AG04449 (cell line): ENCODE measurements around the gene AKAP6.

Experiments
- CTCF ChIA-PET: fragments of 350-600 bp; formaldehyde crosslinking; extraction: SDS; loops from one replicate; lab custom pipeline; 2021; ENCODE audit warnings: antibody characterized with exemption; lab: Yijun Ruan, JAX
- POLR2A ChIA-PET: fragments of 400-600, 350-600 bp; formaldehyde crosslinking; extraction: SDS; loops from one replicate; lab custom pipeline; 2020; ENCODE audit warnings: antibody characterized with exemption, inconsistent platforms; lab: Yijun Ruan, JAX
- DNase-seq: peaks from one replicate; pipeline ENCODE4 v3.0.0-alpha.2; 2010; ENCODE audit warnings: low read depth, low spot score
- H3K4me3 ChIP-seq: 2 replicates; pipeline ENCODE4 v1.5.1; 2011; ENCODE audit warnings: low read depth, mild to moderate bottlenecking, control low read depth, low read length
- CTCF ChIP-seq: IDR thresholded peaks from one replicate; pipeline ENCODE4 v1.5.1; 2011; ENCODE audit warnings: mild to moderate bottlenecking, moderate library complexity, low read length, control low read depth, inconsistent platforms; ENCODE audit not compliant: insufficient read depth; ENCODE audit errors: missing control alignments

Gene AKAP6

GRCh38 chr14:32514681-32515080 is 185.6 kb downstream of the AKAP6 start:
- ChIA-PET CTCF (interaction anchor here (0.9 to 5.8 kb wide), 14 partner anchors 11 to 1065 kb away, joined by 3 to 48 read pairs (median 4); no protein-coding TSS in a partner anchor), POLR2A (no interaction called here)
- no peak overlapping the region for H3K4me3 ChIP-seq
- DNase-seq, result no peak
- no peak for TF ChIP-seq CTCF

GRCh38 chr14:32524609-32525375 is 195.7 kb downstream of the AKAP6 start:
- no peak for DNase-seq
- ChIA-PET POLR2A (interaction anchor here (0.6 kb wide), 1 partner anchor 10 kb away, joined by 3 read pairs; no protein-coding TSS in a partner anchor), CTCF (interaction anchor here (1.0 to 5.4 kb wide), 5 partner anchors 8 to 35 kb away, joined by 3 to 48 read pairs (median 4); no protein-coding TSS in a partner anchor)
- no peak for TF ChIP-seq CTCF
- H3K4me3 ChIP-seq, result no peak overlapping the region

- POLR2A ChIA-PET, result no interaction called here
- CTCF ChIA-PET, result interaction anchor here (1.1 to 5.4 kb wide), 5 partner anchors 9 to 35 kb away, joined by 3 to 48 read pairs (median 4); no protein-coding TSS in a partner anchor
- DNase-seq, result no peak
- H3K4me3 ChIP-seq, result no peak overlapping the region
- no peak for TF ChIP-seq CTCF
These were observed 196.5 kb downstream of the AKAP6 start for GRCh38 chr14:32525591-32525990.

- POLR2A ChIA-PET, result interaction anchor here (0.7 kb wide), 1 partner anchor 600 kb away, joined by 3 read pairs; no protein-coding TSS in a partner anchor
- no peak for DNase-seq
- CTCF ChIA-PET, result interaction anchor here (0.9 kb wide), 1 partner anchor 168 kb away, joined by 3 read pairs; no protein-coding TSS in a partner anchor
- no peak for TF ChIP-seq CTCF
- H3K4me3 ChIP-seq, result no peak overlapping the region
These were observed 201.7 kb downstream of the AKAP6 start for GRCh38 chr14:32530800-32531199.

- no peak for DNase-seq
- POLR2A ChIA-PET, result no interaction called here
- CTCF ChIA-PET, result no interaction called here
- no peak overlapping the region for H3K4me3 ChIP-seq
- TF ChIP-seq CTCF, result no peak
These were observed 202.9 kb downstream of the AKAP6 start for GRCh38 chr14:32531942-32532515.

- POLR2A ChIA-PET, result no interaction called here
- CTCF ChIA-PET, result no interaction called here
- no peak overlapping the region for H3K4me3 ChIP-seq
These were observed 205.0 kb downstream of the AKAP6 start for GRCh38 chr14:32534145-32534544.

More at GRCh38 chr14:32534145-32534544, 205.0 kb downstream of the AKAP6 start:
- no peak for DNase-seq
- TF ChIP-seq CTCF, result no peak
